ENCODE measurements around the gene SPATA25. TPM values are rescaled to one million over a fixed set of nuclear protein-coding genes. Genes with fewer than 3 reads are reported as not detected.

SPATA25 gene
- total RNA-seq, 1 donor from 2014 or later = 2.9 TPM

DNA sequence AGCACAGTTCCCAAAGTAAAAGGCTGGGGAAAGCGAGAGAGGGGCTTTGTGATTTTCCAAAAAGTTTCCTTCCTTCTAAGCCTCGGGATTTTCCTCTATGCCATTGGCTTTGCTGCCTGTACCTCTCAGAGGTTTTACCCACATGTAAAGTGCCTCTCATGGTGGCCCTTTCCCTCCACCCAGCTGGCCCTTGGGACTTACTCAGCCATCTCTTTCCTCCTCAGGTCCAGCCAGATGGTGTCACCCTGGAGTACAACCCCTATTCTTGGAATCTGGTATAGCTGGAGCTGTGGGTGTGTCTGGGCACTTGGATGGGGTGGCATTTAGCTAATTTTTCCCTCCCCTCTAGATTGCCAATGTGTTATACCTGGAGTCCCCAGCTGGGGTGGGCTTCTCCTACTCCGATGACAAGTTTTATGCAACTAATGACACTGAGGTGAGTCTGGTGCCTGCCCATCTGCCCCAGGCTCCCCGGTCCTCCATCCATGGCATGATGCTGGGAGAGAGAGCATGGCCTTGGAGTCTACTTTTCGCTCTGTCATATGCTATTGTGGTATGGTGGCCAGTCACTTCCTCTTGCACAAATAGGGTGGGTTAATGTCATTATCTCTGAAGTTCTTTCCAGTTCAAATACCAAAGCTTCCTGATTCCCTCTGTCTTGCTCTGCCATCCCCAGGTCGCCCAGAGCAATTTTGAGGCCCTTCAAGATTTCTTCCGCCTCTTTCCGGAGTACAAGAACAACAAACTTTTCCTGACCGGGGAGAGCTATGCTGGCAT lies 4.8 kb upstream of the SPATA25 start:
- Mint-ChIP-seq H3K9me3 (ENCODE audit: unreplicated experiment) (no peaks in the 10 kb centered on the region), H3K4me1 (ENCODE audit: unreplicated experiment) (peaks cover 18% of the 10 kb centered on the region), H3K4me3 (ENCODE audit: unreplicated experiment) (peak overlapping the region; percentile 88), H3K27ac (ENCODE audit: unreplicated experiment) (peak overlapping the region; percentile 86), H3K36me3 (ENCODE audit: unreplicated experiment) (peaks cover 13% of the 10 kb centered on the region), H3K27me3 (ENCODE audit: unreplicated experiment) (no peaks in the 10 kb centered on the region)
- DNase-seq (ENCODE audit: extremely low spot score, unreplicated experiment) = no peak
- peak; percentile 9 for TF ChIP-seq CTCF (IDR thresholded peaks at IDR 0.05)

- peak; percentile 95 for DNase-seq (ENCODE audit: extremely low spot score, unreplicated experiment)
- no peak for TF ChIP-seq CTCF (IDR thresholded peaks at IDR 0.05)
- peak within 1 kb of the TSS; percentile 93 for H3K27ac Mint-ChIP-seq (ENCODE audit: unreplicated experiment)
- peaks cover 8% of the 10 kb centered on the region for H3K36me3 Mint-ChIP-seq (ENCODE audit: unreplicated experiment)
- H3K9me3 Mint-ChIP-seq (ENCODE audit: unreplicated experiment) = no peaks in the 10 kb centered on the region
- no peaks in the 10 kb centered on the region for H3K27me3 Mint-ChIP-seq (ENCODE audit: unreplicated experiment)
- peak within 1 kb of the TSS; percentile 88 for H3K4me3 Mint-ChIP-seq (ENCODE audit: unreplicated experiment)
- peaks cover 19% of the 10 kb centered on the region for H3K4me1 Mint-ChIP-seq (ENCODE audit: unreplicated experiment)
These were observed 3.9 kb upstream of the SPATA25 start, which contains the start of the genes CTSA and NEURL2 for GRCh38 chr20:45890985-45891983. TSS of gene CTSA (plus strand) at chr20:45891335. CDS start at chr20:45891569, 234 bp downstream. TSS of gene NEURL2 (minus strand) at chr20:45891208. CDS start at chr20:45890991, 217 bp downstream.

DNA sequence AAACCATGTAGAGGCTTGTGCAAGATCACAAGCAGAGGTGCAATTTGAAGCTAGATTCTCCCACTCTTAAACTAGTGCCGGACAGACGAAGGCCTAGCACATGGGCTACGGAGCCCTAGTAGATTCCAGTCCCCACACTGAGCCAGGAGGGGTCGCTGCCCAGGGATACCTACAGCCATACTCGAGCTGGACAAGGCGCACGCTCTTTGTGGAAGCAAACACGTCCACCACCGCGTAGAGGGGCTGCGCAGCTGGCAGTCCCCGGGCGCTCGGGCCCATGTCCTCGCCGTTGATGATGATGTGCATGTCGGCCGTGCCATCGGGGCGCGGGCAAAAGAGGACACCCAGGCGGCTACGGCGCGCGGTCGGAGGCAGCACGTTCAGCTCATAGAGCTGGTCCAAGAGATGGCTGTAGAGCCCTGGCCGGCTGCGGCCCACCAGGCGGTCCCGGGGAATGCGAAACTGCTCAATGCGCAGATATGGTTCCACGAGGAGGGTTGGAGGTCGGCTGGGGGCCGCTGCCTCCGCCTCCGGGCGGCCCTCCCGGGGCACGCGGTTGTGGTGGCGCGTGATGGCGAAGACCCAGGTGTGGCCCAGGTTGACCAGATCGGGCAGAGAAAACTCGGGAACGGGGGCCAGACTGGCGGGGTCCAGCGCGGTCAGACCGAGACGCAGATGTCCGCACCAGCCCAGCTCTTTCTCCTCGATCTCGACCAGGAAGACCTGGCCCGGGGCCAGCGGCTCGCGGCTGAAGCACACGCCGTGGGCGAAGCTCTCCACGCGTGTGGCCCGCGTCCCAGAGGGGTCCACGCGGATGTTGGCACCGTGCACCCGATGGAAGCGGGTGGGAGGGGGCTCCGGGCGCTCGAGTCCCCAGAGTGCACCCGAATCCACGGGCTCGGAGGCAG lies 2.9 kb upstream of the SPATA25 start:
- H3K4me3 Mint-ChIP-seq (ENCODE audit: unreplicated experiment) = peak overlapping the region; percentile 88
- peaks cover 22% of the 10 kb centered on the region for H3K4me1 Mint-ChIP-seq (ENCODE audit: unreplicated experiment)
- H3K9me3 Mint-ChIP-seq (ENCODE audit: unreplicated experiment) = no peaks in the 10 kb centered on the region
- peak; percentile 94 for DNase-seq (ENCODE audit: extremely low spot score, unreplicated experiment)
- H3K27me3 Mint-ChIP-seq (ENCODE audit: unreplicated experiment) = no peaks in the 10 kb centered on the region
- H3K36me3 Mint-ChIP-seq (ENCODE audit: unreplicated experiment) = peaks cover 8% of the 10 kb centered on the region
- TF ChIP-seq CTCF (IDR thresholded peaks at IDR 0.05) = peak; percentile 84
- peak overlapping the region; percentile 93 for H3K27ac Mint-ChIP-seq (ENCODE audit: unreplicated experiment)

DNA sequence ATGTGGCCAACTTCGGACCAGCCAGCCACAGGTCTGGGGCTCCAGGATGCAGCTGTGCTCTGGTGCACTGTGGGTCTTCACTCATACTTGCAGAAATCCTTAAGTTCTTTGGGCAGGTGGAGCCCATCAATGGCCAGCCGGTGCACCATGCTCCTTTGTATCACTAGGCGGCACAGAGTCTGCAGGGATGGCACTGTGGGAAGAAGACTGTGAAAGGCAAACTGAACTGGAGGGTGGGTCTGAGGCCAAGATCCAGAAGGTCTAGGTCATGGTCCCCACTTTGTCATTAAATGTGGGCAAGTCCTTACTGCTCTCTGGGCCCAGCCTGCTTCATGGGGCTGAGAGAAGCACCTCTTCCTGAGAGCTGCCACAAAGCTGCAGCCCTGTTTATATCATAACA lies 1.3 kb upstream of the SPATA25 start:
- no peaks in the 10 kb centered on the region for H3K27me3 Mint-ChIP-seq (ENCODE audit: unreplicated experiment)
- no peak for DNase-seq (ENCODE audit: extremely low spot score, unreplicated experiment)

More for the DNA sequence above, 1.3 kb upstream of the SPATA25 start:
- H3K27ac Mint-ChIP-seq (ENCODE audit: unreplicated experiment) = no peak overlapping the region
- H3K9me3 Mint-ChIP-seq (ENCODE audit: unreplicated experiment) = no peaks in the 10 kb centered on the region
- H3K4me1 Mint-ChIP-seq (ENCODE audit: unreplicated experiment) = peaks cover 28% of the 10 kb centered on the region
- TF ChIP-seq CTCF (IDR thresholded peaks at IDR 0.05) = no peak
- peaks cover 2% of the 10 kb centered on the region for H3K36me3 Mint-ChIP-seq (ENCODE audit: unreplicated experiment)
- H3K4me3 Mint-ChIP-seq (ENCODE audit: unreplicated experiment) = no peak overlapping the region

Measured in osteocyte (in vitro differentiated cells).